GM23248 (cell line): ENCODE measurements around the gene PSG11. TPM values are rescaled to one million over a fixed set of nuclear protein-coding genes. Genes with fewer than 3 reads are reported as not detected.

Experiments
- DNase-seq: peaks from one replicate; pipeline ENCODE4 v3.0.0-alpha.2; 2015
- H2AFZ ChIP-seq: fragments of 200-600 bp; sonication (generic); 2 replicates; pipeline ENCODE4 v1.6.1; 2016; ENCODE audit warnings: antibody characterized with exemption
- H3F3A ChIP-seq: fragments of 200-600 bp; sonication (generic); 2 replicates; pipeline ENCODE4 v1.6.1; 2016; ENCODE audit warnings: mild to moderate bottlenecking, antibody characterized with exemption, mixed run types; ENCODE audit not compliant: insufficient read depth
- H3K27ac ChIP-seq: fragments of 200-600 bp; sonication (generic); 2 replicates; pipeline ENCODE4 v1.5.1; 2016; ENCODE audit warnings: mild to moderate bottlenecking
- H3K27me3 ChIP-seq: fragments of 200-600 bp; sonication (generic); replicated peaks from 2 replicates; pipeline ENCODE4 v1.6.1; 2016; ENCODE audit warnings: mild to moderate bottlenecking; ENCODE audit not compliant: insufficient read depth
- H3K36me3 ChIP-seq: fragments of 200-600 bp; sonication (generic); 2 replicates; pipeline ENCODE4 v1.6.1; 2016; ENCODE audit warnings: low read depth, mild to moderate bottlenecking
- H3K4me1 ChIP-seq: fragments of 200-600 bp; sonication (generic); 2 replicates; pipeline ENCODE4 v1.6.1; 2016; ENCODE audit warnings: mild to moderate bottlenecking; ENCODE audit not compliant: insufficient read depth
- H3K4me2 ChIP-seq: fragments of 200-600 bp; sonication (generic); one replicate; pipeline ENCODE4 v1.6.1; 2016; ENCODE audit warnings: mild to moderate bottlenecking; ENCODE audit not compliant: unreplicated experiment
- H3K4me3 ChIP-seq: fragments of 200-600 bp; sonication (generic); 2 replicates; pipeline ENCODE4 v1.5.1; 2016; ENCODE audit warnings: mild to moderate bottlenecking
- H3K79me2 ChIP-seq: fragments of 200-600 bp; sonication (generic); 2 replicates; pipeline ENCODE4 v1.6.1; 2016; ENCODE audit warnings: mild to moderate bottlenecking; ENCODE audit not compliant: insufficient read depth
- H3K9ac ChIP-seq: fragments of 200-600 bp; sonication (generic); 2 replicates; pipeline ENCODE4 v1.6.1; 2016; ENCODE audit warnings: mild to moderate bottlenecking
- H3K9me2 ChIP-seq: fragments of 200-600 bp; sonication (generic); 2 replicates; pipeline ENCODE4 v1.6.1; 2016; ENCODE audit warnings: mixed run types, mild to moderate bottlenecking, moderate library complexity; ENCODE audit not compliant: insufficient read depth
- H3K9me3 ChIP-seq: fragments of 200-600 bp; sonication (generic); one replicate; pipeline ENCODE4 v1.6.1; 2017; ENCODE audit warnings: low read depth
- H4K20me1 ChIP-seq: fragments of 200-600 bp; sonication (generic); 2 replicates; pipeline ENCODE4 v1.6.0; 2016; ENCODE audit not compliant: insufficient read depth
- EZH2 ChIP-seq: fragments of 200-600 bp; sonication (generic); IDR thresholded peaks from 2 replicates; pipeline ENCODE4 v1.6.1; 2018; ENCODE audit warnings: antibody characterized with exemption, mild to moderate bottlenecking; ENCODE audit not compliant: insufficient read depth, poor library complexity, severe bottlenecking
- EZH2phosphoT487 ChIP-seq: fragments of 200-600 bp; sonication (generic); IDR thresholded peaks from 2 replicates; pipeline ENCODE4 v1.6.1; 2018; ENCODE audit warnings: antibody characterized with exemption, moderate library complexity, mild to moderate bottlenecking, low read depth; ENCODE audit not compliant: insufficient read depth
- WGBS, 2 experiments: methylation state at CpG; one replicate each; pipeline ENCODE4 v1.1.6; 2015 to 2017; ENCODE audit warnings: low lambda C conversion rate in 2 of 2, low coverage in 1 of 2; ENCODE audit errors: missing lambda C conversion rate in 2 of 2; 5-methylcytosine and 5-hydroxymethylcytosine counted together
- in situ Hi-C: fragments of 300-500 bp; cut with MboI; formaldehyde crosslinking; loops from 2 replicates; pipeline ENCODE4 v1.15.0; 2020
- polyA plus RNA-seq: library from polyadenylated mRNA; unstranded; fragments of >200 nt; fragmentation: Nextera tagmentation; extraction: Ambion mirVana; gene quantifications from 2 replicates; pipeline ENCODE4 v1.2.1, GENCODE V29; 2016
- total RNA-seq: library from RNA; depleted of rRNA; stranded (reverse); fragments of >200 nt; shearing (Covaris generic); gene quantifications from 2 replicates; pipeline ENCODE4 v1.2.3, GENCODE V29; 2014; rRNA removed

The PSG11 gene
- total and polyA plus RNA-seq, 2 experiments from 2014 or later, result 0.36 TPM; not detected in 1

- peak overlapping the region; percentile 15 for H3K4me2 ChIP-seq
- no peaks in the 10 kb centered on the region for H3K9me3 ChIP-seq
- no peaks in the 10 kb centered on the region for H4K20me1 ChIP-seq
- H3F3A ChIP-seq, result peaks cover 28% of the 10 kb centered on the region; the same call in 1 of the 2 replicates
- peaks cover 39% of the 10 kb centered on the region for H3K4me1 ChIP-seq
- TF ChIP-seq EZH2phosphoT487 (no peak), EZH2 (no peak)
- peak overlapping the region; percentile 55 for H3K27ac ChIP-seq
- no peaks in the 10 kb centered on the region for H3K27me3 ChIP-seq
- peak; percentile 79 for DNase-seq
- 50% methylated on average over 2 of the region's 2 CpGs for WGBS, 2 experiments
- no peaks in the 10 kb centered on the region for H3K9me2 ChIP-seq
- H3K9ac ChIP-seq, result no peak overlapping the region
- no peaks in the 10 kb centered on the region for H3K36me3 ChIP-seq
- no peak overlapping the region for H3K4me3 ChIP-seq
- no peaks in the 10 kb centered on the region for H3K79me2 ChIP-seq
- in situ Hi-C loops, result no loop called here
- H2AFZ ChIP-seq, result no peak overlapping the region
Measured at GRCh38 chr19:42965176-42965575, 61.1 kb downstream of the PSG11 start.

GRCh38 chr19:42961119-42961518 lies 65.2 kb downstream of the PSG11 start:
- H3K9me3 ChIP-seq, result no peaks in the 10 kb centered on the region
- WGBS, 2 experiments, result 85 to 92% methylated on average over 6 of the region's 6 CpGs
- no peak overlapping the region for H3K27ac ChIP-seq
- H3K27me3 ChIP-seq, result no peaks in the 10 kb centered on the region
- no peaks in the 10 kb centered on the region for H3K36me3 ChIP-seq
- no peak overlapping the region for H3K4me2 ChIP-seq
- H3K9ac ChIP-seq, result no peak overlapping the region
- H3K4me3 ChIP-seq, result no peak overlapping the region
- no peak for DNase-seq
- no peaks in the 10 kb centered on the region for H3K9me2 ChIP-seq
- H2AFZ ChIP-seq, result no peak overlapping the region
- no peaks in the 10 kb centered on the region for H3K79me2 ChIP-seq
- H4K20me1 ChIP-seq, result no peaks in the 10 kb centered on the region
- no peak for TF ChIP-seq EZH2phosphoT487
- no peak for TF ChIP-seq EZH2
- H3K4me1 ChIP-seq, result peaks cover 25% of the 10 kb centered on the region
- H3F3A ChIP-seq, result peaks cover 21% of the 10 kb centered on the region; the same call in 1 of the 2 replicates
- in situ Hi-C loops, result no loop called here

Other genes with a start within 250 kb of the PSG11 start
- 0.13 and 0.54 TPM in 2 replicates for gene PSG1, start 146.8 kb downstream of the PSG11 start, total RNA-seq
- gene PSG1, start 146.8 kb downstream of the PSG11 start, polyA plus RNA-seq, result 2.5 and 3.0 TPM in 2 replicates
- gene PSG6, start 108.6 kb downstream of the PSG11 start, total RNA-seq, result not detected in 2 replicates
- gene PSG6, start 108.6 kb downstream of the PSG11 start, polyA plus RNA-seq, result 1.2 and 1.8 TPM in 2 replicates
- gene PSG7, start 89.3 kb downstream of the PSG11 start, total RNA-seq, result not detected in 2 replicates
- gene PSG7, start 89.3 kb downstream of the PSG11 start, polyA plus RNA-seq, result 0.19 TPM in 1 of 2 replicates, not detected in the other
- gene PSG2, start 56.2 kb upstream of the PSG11 start, total RNA-seq, result 0.76 and 0.89 TPM in 2 replicates
- gene PSG2, start 56.2 kb upstream of the PSG11 start, polyA plus RNA-seq, result 4.3 and 5.7 TPM in 2 replicates
- gene PSG5, start 160.1 kb upstream of the PSG11 start, total RNA-seq, result 430 and 534 TPM in 2 replicates
- 1,012 and 1,019 TPM in 2 replicates for gene PSG5, start 160.1 kb upstream of the PSG11 start, polyA plus RNA-seq
- 104 and 105 TPM in 2 replicates for gene PSG4, start 179.2 kb upstream of the PSG11 start, total RNA-seq
- 171 and 174 TPM in 2 replicates for gene PSG4, start 179.2 kb upstream of the PSG11 start, polyA plus RNA-seq
- gene PSG9, start 243.1 kb upstream of the PSG11 start, total RNA-seq, result 0.32 TPM in 1 of 2 replicates, not detected in the other
- 1.1 and 1.6 TPM in 2 replicates for gene PSG9, start 243.1 kb upstream of the PSG11 start, polyA plus RNA-seq